Neural cell (in vitro differentiated cells): ENCODE data around the gene DGKG. TPM values are rescaled to one million over a fixed set of nuclear protein-coding genes. Genes with fewer than 3 reads are reported as not detected.

Experiments
- H2AFZ ChIP-seq: fragments of 200-600, 300-800 bp; sonication (generic), shearing (Covaris generic); 2 replicates; pipeline ENCODE4 v1.6.0; 2014; ENCODE audit warnings: low read depth, mild to moderate bottlenecking, antibody characterized with exemption, low read length, moderate library complexity
- H3F3A ChIP-seq: fragments of 200-600 bp; shearing (Covaris generic); 2 replicates; pipeline ENCODE4 v1.6.1; 2016; ENCODE audit warnings: mild to moderate bottlenecking, moderate library complexity, mixed read lengths, antibody characterized with exemption, low read length; ENCODE audit not compliant: insufficient read depth, poor library complexity, severe bottlenecking
- H3K27ac ChIP-seq: fragments of 200-600, 300-800 bp; sonication (generic), shearing (Covaris generic); 2 replicates; pipeline ENCODE4 v1.5.1; 2014; ENCODE audit warnings: mild to moderate bottlenecking, low read length, moderate library complexity
- H3K27me3 ChIP-seq: fragments of 300-800, 200-600 bp; sonication (generic), shearing (Covaris generic); 2 replicates; pipeline ENCODE4 v1.6.0; 2014; ENCODE audit warnings: mild to moderate bottlenecking, low read depth, low read length, moderate library complexity; ENCODE audit not compliant: insufficient read depth
- H3K36me3 ChIP-seq: fragments of 300-800, 200-600 bp; sonication (generic), shearing (Covaris generic); 2 replicates; pipeline ENCODE4 v1.5.1; 2014; ENCODE audit warnings: mild to moderate bottlenecking, antibody characterized with exemption, low read length, moderate library complexity; ENCODE audit not compliant: insufficient read depth
- H3K4me2 ChIP-seq: fragments of 300-800, 200-600 bp; sonication (generic), shearing (Covaris generic); 2 replicates; pipeline ENCODE4 v1.6.0; 2014; ENCODE audit warnings: mild to moderate bottlenecking, low read length
- H3K4me3 ChIP-seq: fragments of 300-800, 200-600 bp; sonication (generic), shearing (Covaris generic); 2 replicates; pipeline ENCODE4 v1.5.1; 2014; ENCODE audit warnings: mild to moderate bottlenecking, low read length, moderate library complexity
- H3K79me2 ChIP-seq: fragments of 200-600 bp; shearing (Covaris generic); replicated peaks from 2 replicates; pipeline ENCODE4 v1.6.0; 2014; ENCODE audit warnings: mild to moderate bottlenecking, low read length, moderate library complexity; ENCODE audit not compliant: insufficient read depth
- H3K9ac ChIP-seq: fragments of 300-800, 200-600 bp; sonication (generic), shearing (Covaris generic); 2 replicates; pipeline ENCODE4 v1.6.1; 2016; ENCODE audit warnings: mild to moderate bottlenecking, low read length, mixed read lengths
- H3K9me2 ChIP-seq: fragments of 200-600 bp; shearing (Covaris generic); 2 replicates; pipeline ENCODE4 v1.6.1; 2016; ENCODE audit warnings: mild to moderate bottlenecking, low read length, mixed read lengths; ENCODE audit not compliant: insufficient read depth
- H3K9me3 ChIP-seq: fragments of 200-600, 300-800 bp; sonication (generic), shearing (Covaris generic); 2 replicates; pipeline ENCODE4 v1.6.1; 2016; ENCODE audit warnings: mild to moderate bottlenecking, mixed run types, low read length, moderate library complexity, mixed read lengths
- H4K20me1 ChIP-seq: fragments of 200-600 bp; shearing (Covaris generic); 2 replicates; pipeline ENCODE4 v1.6.1; 2016; ENCODE audit warnings: mild to moderate bottlenecking, mixed run types; ENCODE audit not compliant: insufficient read depth
- MXI1 ChIP-seq: fragments of 450-650 bp; conservative IDR thresholded peaks from 2 replicates; pipeline ENCODE4 v1.6.1; 2014; ENCODE audit warnings: antibody characterized with exemption, mild to moderate bottlenecking; ENCODE audit not compliant: poor library complexity, severe bottlenecking
- POLR2AphosphoS5 ChIP-seq: IDR thresholded peaks from 2 replicates; pipeline ENCODE4 v1.6.1; 2012
- RAD21 ChIP-seq: fragments of 450-650 bp; conservative IDR thresholded peaks from 2 replicates; pipeline ENCODE4 v1.6.1; 2014; ENCODE audit warnings: antibody characterized with exemption, mild to moderate bottlenecking, moderate library complexity
- SMC3 ChIP-seq: fragments of 450-650 bp; conservative IDR thresholded peaks from 2 replicates; pipeline ENCODE4 v1.6.1; 2014; ENCODE audit warnings: antibody characterized with exemption, mild to moderate bottlenecking, moderate library complexity; ENCODE audit not compliant: poor library complexity
- TAF1 ChIP-seq: IDR thresholded peaks from 2 replicates; pipeline ENCODE4 v1.6.1; 2012; ENCODE audit warnings: low read depth
- polyA plus RNA-seq: library from polyadenylated mRNA; depleted of rRNA; stranded (reverse); fragments of >200 nt; gene quantifications from 2 replicates; pipeline ENCODE4 v1.2.3, GENCODE V29; 2014
- TF ChIP-seq, protein P1 (sequence below): fragments of 450-650 bp; IDR thresholded peaks from 2 replicates; pipeline ENCODE4 v1.5.1; 2014; ENCODE audit warnings: antibody characterized with exemption, mild to moderate bottlenecking, moderate library complexity; ENCODE audit not compliant: poor library complexity, severe bottlenecking
- TF ChIP-seq, protein P2 (sequence below): IDR thresholded peaks from 2 replicates; pipeline ENCODE4 v1.6.1; 2012; ENCODE audit warnings: borderline replicate concordance

Gene DGKG
- polyA plus RNA-seq, 1 donor from 2014 or later = not detected

DNA sequence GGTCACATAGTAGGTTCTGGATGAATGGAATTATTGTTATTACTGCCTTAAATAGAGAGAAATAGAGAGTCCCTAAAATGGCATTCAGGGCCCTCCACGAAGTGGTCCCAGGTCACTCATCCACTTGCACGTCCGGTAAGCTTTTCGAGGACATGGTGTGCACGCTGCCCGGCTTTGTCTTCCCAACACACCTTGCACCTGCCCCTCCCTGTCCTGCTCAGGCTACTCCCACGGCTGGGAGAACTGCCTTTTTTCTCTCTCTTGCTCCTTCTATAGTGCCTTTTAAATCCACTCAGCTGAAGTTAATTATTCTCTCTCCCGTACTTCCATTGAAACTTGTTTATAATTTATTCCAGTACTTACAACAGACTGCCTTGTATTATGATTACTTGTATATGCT lies 5.6 kb upstream of the DGKG start:
- Histone ChIP-seq H3K4me3 (no peak overlapping the region), H3K27me3 (peaks cover 12% of the 10 kb centered on the region), H3K27ac (no peak overlapping the region), H3K9me3 (no peaks in the 10 kb centered on the region), H3K9me2 (no peaks in the 10 kb centered on the region), H3K9ac (no peak overlapping the region), H4K20me1 (no peaks in the 10 kb centered on the region), H3K36me3 (no peaks in the 10 kb centered on the region), H3K79me2 (no peaks in the 10 kb centered on the region), H3K4me2 (no peak overlapping the region), H3F3A (no peaks in the 10 kb centered on the region), H2AFZ (no peak overlapping the region)
- TF ChIP-seq MXI1 (no peak), RAD21 (no peak), TAF1 (no peak), SMC3 (no peak)
- TF ChIP-seq, protein P1, sequence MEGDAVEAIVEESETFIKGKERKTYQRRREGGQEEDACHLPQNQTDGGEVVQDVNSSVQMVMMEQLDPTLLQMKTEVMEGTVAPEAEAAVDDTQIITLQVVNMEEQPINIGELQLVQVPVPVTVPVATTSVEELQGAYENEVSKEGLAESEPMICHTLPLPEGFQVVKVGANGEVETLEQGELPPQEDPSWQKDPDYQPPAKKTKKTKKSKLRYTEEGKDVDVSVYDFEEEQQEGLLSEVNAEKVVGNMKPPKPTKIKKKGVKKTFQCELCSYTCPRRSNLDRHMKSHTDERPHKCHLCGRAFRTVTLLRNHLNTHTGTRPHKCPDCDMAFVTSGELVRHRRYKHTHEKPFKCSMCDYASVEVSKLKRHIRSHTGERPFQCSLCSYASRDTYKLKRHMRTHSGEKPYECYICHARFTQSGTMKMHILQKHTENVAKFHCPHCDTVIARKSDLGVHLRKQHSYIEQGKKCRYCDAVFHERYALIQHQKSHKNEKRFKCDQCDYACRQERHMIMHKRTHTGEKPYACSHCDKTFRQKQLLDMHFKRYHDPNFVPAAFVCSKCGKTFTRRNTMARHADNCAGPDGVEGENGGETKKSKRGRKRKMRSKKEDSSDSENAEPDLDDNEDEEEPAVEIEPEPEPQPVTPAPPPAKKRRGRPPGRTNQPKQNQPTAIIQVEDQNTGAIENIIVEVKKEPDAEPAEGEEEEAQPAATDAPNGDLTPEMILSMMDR = no peak
- TF ChIP-seq, protein P2, sequence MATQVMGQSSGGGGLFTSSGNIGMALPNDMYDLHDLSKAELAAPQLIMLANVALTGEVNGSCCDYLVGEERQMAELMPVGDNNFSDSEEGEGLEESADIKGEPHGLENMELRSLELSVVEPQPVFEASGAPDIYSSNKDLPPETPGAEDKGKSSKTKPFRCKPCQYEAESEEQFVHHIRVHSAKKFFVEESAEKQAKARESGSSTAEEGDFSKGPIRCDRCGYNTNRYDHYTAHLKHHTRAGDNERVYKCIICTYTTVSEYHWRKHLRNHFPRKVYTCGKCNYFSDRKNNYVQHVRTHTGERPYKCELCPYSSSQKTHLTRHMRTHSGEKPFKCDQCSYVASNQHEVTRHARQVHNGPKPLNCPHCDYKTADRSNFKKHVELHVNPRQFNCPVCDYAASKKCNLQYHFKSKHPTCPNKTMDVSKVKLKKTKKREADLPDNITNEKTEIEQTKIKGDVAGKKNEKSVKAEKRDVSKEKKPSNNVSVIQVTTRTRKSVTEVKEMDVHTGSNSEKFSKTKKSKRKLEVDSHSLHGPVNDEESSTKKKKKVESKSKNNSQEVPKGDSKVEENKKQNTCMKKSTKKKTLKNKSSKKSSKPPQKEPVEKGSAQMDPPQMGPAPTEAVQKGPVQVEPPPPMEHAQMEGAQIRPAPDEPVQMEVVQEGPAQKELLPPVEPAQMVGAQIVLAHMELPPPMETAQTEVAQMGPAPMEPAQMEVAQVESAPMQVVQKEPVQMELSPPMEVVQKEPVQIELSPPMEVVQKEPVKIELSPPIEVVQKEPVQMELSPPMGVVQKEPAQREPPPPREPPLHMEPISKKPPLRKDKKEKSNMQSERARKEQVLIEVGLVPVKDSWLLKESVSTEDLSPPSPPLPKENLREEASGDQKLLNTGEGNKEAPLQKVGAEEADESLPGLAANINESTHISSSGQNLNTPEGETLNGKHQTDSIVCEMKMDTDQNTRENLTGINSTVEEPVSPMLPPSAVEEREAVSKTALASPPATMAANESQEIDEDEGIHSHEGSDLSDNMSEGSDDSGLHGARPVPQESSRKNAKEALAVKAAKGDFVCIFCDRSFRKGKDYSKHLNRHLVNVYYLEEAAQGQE = no peak

DNA sequence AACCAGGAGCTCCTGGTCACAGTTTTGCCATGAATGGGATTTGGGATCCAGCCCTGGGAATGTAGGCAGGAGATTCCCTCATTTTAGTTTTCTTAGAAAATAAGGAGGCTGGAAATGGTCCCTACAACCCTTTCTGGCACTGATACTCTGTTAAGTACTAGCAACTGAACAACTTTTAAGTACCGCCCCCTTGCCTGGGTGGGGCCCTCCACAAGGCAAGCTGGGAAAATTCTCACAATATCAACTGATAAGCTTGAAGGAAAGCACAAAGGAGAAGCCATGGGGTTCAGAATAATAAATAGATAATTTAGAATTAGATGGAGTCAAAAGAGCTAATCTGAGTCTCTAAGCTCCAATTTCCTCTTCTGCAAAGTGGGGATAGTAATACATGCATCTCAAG lies 4.2 kb upstream of the DGKG start:
- Histone ChIP-seq H3K27ac (no peak overlapping the region), H3K27me3 (peaks cover 27% of the 10 kb centered on the region), H3K9ac (no peak overlapping the region), H3K9me3 (no peaks in the 10 kb centered on the region), H3K36me3 (no peaks in the 10 kb centered on the region), H2AFZ (no peak overlapping the region), H3K4me3 (no peak overlapping the region), H3K9me2 (no peaks in the 10 kb centered on the region), H4K20me1 (no peaks in the 10 kb centered on the region), H3F3A (no peaks in the 10 kb centered on the region), H3K79me2 (no peaks in the 10 kb centered on the region), H3K4me2 (no peak overlapping the region)
- TF ChIP-seq TAF1 (no peak), POLR2AphosphoS5 (no peak)
- TF ChIP-seq, protein P1 = no peak
